Measurements from ENCODE around the gene APCDD1.

DNA sequence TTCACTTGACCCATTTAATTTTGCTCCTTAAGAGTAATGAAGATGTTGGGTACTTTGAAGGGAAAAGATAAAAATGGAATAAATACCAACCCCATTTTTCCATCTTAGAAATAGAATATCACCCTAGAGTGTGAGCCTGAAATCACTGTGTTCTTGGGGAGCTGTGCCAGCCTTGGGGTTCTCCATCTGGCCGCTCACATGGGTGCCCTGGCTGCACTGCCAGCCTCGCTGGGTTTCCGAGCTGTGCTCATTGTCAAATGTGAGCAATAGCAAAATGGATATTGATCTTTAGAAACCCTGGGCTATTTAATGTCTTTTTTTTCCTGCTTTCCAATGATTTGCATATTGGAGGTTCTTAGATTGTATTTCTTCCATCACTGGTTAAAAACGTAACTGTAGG, 9.3 kb downstream of the APCDD1 start:
- TF ChIP-seq GATA3 (IDR thresholded peaks at IDR 0.05; ENCODE audit: low read depth, low read length): no peak
- TF ChIP-seq GATA2 (IDR thresholded peaks at IDR 0.05; ENCODE audit: low read depth, low read length): no peak

Measured in SH-SY5Y (cell line).